Panc1 (cell line): ENCODE results near the gene VSNL1.

Experiments
- CTCF ChIP-seq: fragments of 450-650 bp; IDR thresholded peaks from 2 replicates; pipeline ENCODE4 v1.5.1; 2017; ENCODE audit warnings: mild to moderate bottlenecking
- POLR2AphosphoS5 ChIP-seq: IDR thresholded peaks from 2 replicates; pipeline ENCODE4 v1.6.1; 2012; ENCODE audit warnings: mild to moderate bottlenecking, low read depth, low read length, moderate library complexity
- REST ChIP-seq, 2 experiments: IDR thresholded peaks; 2 replicates each; pipeline ENCODE4 v1.6.1; 2011 to 2012; ENCODE audit warnings: low read depth in 2 of 2, control low read depth in 1 of 2, low read length in 1 of 2, mild to moderate bottlenecking in 1 of 2, moderate library complexity in 1 of 2; ENCODE audit not compliant: insufficient read depth in 1 of 2
- SIN3A ChIP-seq: IDR thresholded peaks from 2 replicates; pipeline ENCODE4 v1.6.1; 2012; ENCODE audit warnings: low read depth, mild to moderate bottlenecking, low read length, moderate library complexity, borderline replicate concordance; ENCODE audit not compliant: insufficient read depth

- TF ChIP-seq CTCF (no peak), REST (IDR thresholded peaks at IDR 0.05; ENCODE audit: insufficient read depth in 1 of 2, low read depth in 2 of 2, low read length in 1 of 2) (no peak), POLR2AphosphoS5 (no peak), SIN3A (no peak)
Observed at GRCh38 chr2:17628349-17629261, 88.1 kb downstream of the VSNL1 start.
